GM12873 (cell line): ENCODE measurements around the gene DHX16.
A peak's percentile ranks its signal among the peaks of the same experiment; 100 is the strongest.

Experiments
- TF ChIP-seq, protein P1 (sequence below): IDR thresholded peaks from 2 replicates; pipeline ENCODE4 v1.5.1; 2012; ENCODE audit warnings: low read depth, mild to moderate bottlenecking, moderate library complexity, low read length, control low read depth; ENCODE audit not compliant: insufficient read depth; ENCODE audit errors: missing control alignments

Gene DHX16

DNA sequence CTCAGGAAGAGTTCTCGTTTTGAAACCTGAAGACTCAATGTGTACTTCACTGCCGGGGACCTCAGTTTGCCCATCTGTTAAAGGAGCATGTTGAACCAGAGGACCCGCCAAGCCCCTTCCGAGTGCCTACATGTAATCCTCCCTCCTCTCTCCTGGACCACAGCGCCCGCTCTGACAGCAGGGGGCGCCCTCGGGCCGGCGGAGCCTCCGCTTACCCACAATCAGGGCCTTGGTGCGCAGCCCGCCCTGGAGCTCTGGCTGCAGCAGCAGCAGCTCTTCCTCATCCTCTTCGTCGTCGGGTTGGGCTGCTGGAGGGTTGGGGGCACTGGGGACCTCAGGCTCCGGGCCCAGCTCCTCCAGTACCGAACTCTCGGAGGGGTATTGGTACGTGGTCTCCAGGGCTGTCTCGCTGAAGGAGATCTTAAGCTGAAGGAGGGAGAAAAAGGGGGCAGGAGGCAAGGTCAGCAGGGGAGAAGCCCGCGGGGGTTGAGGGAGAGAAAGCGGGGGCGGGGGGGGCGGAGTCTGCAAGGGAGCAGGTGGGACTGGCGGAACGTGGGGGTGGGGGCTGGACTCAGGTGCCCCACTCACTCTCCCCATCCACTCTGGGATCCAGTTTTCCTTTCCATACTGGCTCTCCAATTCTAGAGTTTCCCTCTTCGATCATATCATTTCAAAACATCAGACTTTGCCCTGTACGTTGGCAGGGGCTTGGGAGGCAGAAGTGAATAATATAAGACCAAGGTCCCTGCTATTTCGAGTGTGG lies 6.3 kb upstream of the DHX16 start:
- TF ChIP-seq, protein P1, sequence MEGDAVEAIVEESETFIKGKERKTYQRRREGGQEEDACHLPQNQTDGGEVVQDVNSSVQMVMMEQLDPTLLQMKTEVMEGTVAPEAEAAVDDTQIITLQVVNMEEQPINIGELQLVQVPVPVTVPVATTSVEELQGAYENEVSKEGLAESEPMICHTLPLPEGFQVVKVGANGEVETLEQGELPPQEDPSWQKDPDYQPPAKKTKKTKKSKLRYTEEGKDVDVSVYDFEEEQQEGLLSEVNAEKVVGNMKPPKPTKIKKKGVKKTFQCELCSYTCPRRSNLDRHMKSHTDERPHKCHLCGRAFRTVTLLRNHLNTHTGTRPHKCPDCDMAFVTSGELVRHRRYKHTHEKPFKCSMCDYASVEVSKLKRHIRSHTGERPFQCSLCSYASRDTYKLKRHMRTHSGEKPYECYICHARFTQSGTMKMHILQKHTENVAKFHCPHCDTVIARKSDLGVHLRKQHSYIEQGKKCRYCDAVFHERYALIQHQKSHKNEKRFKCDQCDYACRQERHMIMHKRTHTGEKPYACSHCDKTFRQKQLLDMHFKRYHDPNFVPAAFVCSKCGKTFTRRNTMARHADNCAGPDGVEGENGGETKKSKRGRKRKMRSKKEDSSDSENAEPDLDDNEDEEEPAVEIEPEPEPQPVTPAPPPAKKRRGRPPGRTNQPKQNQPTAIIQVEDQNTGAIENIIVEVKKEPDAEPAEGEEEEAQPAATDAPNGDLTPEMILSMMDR, result peak; percentile 96

DNA sequence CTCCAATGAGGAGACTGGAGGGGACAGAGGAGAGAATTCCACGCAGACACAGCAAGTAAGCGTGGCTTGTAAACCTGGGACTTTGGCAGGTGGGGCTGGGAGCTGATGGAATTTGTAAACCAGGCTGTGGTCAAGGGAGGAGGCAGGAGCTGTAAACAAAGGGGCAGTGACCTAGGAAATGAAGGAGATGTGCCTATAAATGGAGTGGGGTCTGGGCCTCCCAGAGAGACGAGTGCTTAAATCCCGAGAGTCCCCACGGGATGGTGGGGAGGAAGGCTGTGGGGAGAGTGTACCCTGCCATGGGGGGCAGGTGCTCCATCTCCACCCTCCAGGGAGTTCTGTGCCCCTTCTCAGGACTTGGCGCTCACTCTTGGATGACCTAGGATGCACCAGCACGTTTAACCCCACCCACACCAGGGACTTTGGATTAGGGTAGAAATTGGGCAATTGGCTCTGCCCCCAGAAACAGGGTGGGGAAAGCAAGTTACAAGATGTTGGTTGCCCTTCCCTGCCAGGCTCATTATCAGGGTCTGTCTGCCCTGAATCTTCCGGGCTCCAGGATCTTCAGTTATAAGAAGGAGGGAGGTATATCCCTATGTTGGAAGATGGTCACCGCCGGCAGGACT lies 4.0 kb upstream of the DHX16 start:
- TF ChIP-seq, protein P1, result no peak

DNA sequence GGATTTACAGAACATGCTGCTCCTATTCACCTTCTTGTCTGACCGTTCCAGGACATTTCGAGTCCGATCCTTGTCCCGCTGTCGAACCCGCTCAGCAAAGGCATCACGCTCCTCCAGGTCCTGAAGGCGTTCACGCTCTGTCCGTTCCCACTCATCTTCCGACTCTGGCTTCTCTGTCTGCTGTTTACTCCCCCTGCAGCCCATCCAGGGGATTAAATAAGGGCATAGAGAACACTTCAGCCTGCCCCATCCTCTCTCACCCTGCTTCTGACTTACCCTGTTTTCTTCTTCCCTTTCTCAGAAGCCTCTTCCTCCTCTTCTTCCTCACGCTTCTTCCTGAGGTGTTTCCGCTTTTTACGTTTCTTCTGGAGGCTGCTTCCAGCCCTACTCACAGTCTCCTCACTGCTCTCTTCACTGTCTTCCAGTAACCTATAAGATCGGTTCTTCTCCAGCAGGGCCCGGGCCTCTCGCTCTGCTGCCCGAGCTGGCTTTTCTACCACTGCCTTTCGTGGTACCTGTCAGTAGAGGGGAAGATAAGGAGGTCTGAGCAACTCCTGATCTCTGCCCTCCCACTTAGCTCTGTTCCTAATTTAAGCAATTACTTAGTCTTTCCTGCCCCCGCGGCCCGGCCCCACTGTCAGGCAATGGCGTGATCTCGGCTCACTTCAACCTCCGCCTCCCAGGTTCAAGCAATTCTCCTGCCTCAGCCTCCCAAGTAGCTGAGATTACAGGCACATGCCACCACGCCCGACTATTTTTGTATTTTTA lies 1.9 kb downstream of the DHX16 start:
- TF ChIP-seq, protein P1, result peak; percentile 32

DNA sequence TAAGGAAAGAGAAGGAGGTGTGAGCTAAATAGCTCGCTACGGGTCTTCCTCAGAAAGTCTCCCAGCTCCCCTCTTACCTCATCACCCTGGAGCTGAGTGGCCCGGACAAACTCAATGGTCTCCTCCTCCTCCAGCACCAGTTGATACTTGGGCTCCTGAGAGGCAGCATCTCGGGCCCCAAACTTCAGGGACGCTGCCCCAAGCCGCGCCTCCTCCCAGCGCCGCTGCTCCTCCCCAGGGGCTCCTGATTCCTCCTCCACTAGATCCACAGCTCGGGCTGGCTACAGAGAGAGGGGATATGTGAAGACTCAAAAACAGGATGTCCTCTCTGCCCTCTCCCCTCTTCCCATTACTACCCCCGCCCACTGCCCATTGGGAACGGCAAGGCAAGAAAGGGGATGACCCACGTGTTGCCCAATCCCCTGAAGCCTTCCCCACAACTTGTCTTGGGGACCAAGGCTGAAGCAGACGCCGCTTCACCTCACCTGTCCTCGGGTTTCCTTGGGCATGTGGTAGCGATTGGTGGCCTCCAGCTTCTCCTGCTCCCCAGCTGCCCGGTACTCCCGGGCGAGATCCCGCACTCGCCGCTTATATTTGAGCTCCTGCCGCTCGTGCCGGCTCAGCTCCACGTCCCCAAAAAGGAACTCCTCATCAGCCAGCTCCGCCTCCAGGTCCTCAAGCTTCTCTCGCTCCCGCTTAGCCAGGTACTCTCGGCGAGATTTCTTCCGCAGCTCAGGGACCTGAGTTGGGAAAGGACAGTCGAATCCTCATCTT lies 7.6 kb downstream of the DHX16 start:
- TF ChIP-seq, protein P1, result no peak

DNA sequence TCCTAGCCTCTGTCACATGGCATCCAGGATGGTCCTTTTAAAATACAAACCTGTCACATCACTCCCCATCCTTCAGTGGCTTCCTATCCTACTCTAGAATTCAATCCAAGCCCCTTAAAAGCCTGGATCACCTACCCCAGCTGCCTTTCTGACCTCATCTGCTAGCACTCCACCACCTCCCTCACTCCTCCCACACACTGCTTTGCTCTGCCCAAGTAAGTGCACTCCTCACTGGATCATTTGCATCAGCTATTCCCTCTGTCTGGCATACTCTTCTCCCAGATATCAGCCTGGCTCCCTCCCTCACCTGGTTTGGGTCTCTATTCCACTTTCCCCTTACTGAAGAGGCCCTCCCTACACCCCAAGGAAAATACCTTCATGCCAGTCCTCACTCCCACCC lies 15.4 kb downstream of the DHX16 start:
- TF ChIP-seq, protein P1, result no peak

DNA sequence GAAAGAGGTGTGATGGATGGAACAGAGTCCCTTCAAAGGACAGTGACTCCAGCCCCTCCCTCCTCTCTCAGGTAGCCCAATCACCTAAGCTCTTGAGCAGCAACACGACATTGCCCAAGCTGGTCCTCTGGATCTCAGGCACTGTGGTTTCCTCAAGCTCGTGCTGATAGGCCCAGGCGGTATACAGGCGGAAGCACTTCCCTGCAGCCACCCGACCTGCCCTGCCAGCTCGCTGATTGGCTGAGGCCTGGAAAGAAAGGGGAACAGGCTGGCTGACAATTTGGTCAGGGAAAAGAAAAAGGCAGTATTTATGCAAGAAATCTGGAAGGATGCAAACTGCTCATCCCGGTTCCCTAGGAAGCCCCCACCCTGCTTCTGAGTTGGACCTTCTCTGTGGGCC lies 16.3 kb downstream of the DHX16 start:
- TF ChIP-seq, protein P1, result no peak
